Measurements from ENCODE around the gene ARHGAP45. TPM values are rescaled to one million over a fixed set of nuclear protein-coding genes. Genes with fewer than 3 reads are reported as not detected.

The ARHGAP45 gene
- total and polyA plus RNA-seq, 12 donors, result 1.9 to 27.4 (median 4.3) TPM

- peaks cover 13 to 84% (median 41%) of the 10 kb centered on the region in 9 donors for H3K4me1 ChIP-seq
- peak; percentile 83 to 88 for DNase-seq
- peak; percentile 77 to 89 (median 86) for ATAC-seq
Observed at GRCh38 chr19:1131718-1132551, 65.0 kb downstream of the ARHGAP45 start.

DNA sequence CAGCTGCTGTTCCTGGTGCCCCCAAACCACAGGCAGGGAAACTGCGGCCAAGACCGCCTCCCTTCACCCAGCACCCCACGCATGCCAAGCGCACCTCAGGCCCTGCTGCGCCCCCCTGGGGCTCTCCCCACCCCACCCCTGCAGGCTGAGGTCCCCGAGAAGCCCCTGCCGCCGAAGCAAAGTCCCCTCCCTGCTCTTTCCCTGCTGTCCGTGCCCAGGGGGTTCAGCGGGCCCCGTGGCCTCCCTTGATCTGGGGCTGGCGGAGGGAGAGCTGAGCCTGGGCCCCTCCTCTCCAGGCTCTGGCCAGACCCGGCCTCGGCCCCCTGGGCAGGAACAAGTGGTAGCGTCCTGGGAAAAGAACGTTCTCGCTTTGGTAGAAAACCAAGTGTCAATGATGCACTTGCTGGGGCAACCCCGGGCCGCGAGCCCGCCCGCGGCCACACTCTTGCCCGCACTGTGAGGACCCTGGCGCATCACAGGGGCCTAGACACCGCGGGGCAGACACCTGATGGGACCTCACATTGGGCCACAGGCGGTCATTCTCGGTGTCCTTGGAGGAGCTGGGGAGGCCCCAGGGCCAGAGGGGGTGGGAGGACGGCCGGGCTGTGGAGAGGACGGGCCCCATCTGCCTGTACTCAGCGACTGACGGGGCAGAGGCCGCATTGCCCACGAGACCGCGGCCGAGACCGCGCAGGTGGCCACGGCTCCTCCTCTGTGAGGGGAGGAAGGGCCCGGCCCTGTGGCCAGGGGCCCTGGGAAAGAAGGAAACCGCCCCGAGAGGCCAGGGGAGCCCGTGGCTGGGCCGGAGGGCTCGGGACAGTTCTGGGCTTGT, 65.8 kb downstream of the ARHGAP45 start:
- 71 to 79% methylated on average over 48 of the region's 48 CpGs for WGBS, 2 donors
- no peak for DNase-seq
- peak overlapping the region; percentile 82 to 98 (median 92) for H3K27ac ChIP-seq
- peaks cover 0 to 47% (median 0%) of the 10 kb centered on the region in 9 donors for H3K36me3 ChIP-seq
- peak in 7 of 8 donors; percentile 1 to 16 (median 1) for ATAC-seq
- intact Hi-C loops (cut with DNase I), result loop anchor here in 5 of 10 donors (2.0 to 5.0 kb wide), 3 partner anchors 18 to 60 kb away; partner anchors contain the start of gene SBNO2 (in 5 of the 5)
- TF ChIP-seq, protein P1, sequence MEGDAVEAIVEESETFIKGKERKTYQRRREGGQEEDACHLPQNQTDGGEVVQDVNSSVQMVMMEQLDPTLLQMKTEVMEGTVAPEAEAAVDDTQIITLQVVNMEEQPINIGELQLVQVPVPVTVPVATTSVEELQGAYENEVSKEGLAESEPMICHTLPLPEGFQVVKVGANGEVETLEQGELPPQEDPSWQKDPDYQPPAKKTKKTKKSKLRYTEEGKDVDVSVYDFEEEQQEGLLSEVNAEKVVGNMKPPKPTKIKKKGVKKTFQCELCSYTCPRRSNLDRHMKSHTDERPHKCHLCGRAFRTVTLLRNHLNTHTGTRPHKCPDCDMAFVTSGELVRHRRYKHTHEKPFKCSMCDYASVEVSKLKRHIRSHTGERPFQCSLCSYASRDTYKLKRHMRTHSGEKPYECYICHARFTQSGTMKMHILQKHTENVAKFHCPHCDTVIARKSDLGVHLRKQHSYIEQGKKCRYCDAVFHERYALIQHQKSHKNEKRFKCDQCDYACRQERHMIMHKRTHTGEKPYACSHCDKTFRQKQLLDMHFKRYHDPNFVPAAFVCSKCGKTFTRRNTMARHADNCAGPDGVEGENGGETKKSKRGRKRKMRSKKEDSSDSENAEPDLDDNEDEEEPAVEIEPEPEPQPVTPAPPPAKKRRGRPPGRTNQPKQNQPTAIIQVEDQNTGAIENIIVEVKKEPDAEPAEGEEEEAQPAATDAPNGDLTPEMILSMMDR (IDR thresholded peaks at IDR 0.05), result no peak
- peaks cover 13 to 76% (median 41%) of the 10 kb centered on the region in 9 donors for H3K4me1 ChIP-seq
- no peaks in the 10 kb centered on the region for H3K27me3 ChIP-seq
- peak overlapping the region in 9 of 10 donors; percentile 65 to 88 (median 77) for H3K4me3 ChIP-seq
- H3K9me3 ChIP-seq, result no peaks in the 10 kb centered on the region

More at GRCh38 chr19:1131718-1132551, 65.0 kb downstream of the ARHGAP45 start:
- intact Hi-C loops (cut with DNase I), result loop anchor here in 5 of 10 donors (2.0 to 5.0 kb wide), 3 partner anchors 19 to 60 kb away; partner anchors contain the start of gene SBNO2 (in 5 of the 5)
- Histone ChIP-seq H3K27me3 (no peaks in the 10 kb centered on the region), H3K4me3 (peak overlapping the region; percentile 54 to 88 (median 76)), H3K9me3 (no peaks in the 10 kb centered on the region), H3K27ac (peak overlapping the region; percentile 82 to 98 (median 92)), H3K36me3 (peaks cover 0 to 55% (median 5%) of the 10 kb centered on the region in 9 donors)
- TF ChIP-seq, protein P1 (IDR thresholded peaks at IDR 0.05), result peak in 4 of 9 donors; percentile 18 to 47 (median 38)
- 3 to 4% methylated on average over 64 of the region's 64 CpGs for WGBS, 2 donors

DNA sequence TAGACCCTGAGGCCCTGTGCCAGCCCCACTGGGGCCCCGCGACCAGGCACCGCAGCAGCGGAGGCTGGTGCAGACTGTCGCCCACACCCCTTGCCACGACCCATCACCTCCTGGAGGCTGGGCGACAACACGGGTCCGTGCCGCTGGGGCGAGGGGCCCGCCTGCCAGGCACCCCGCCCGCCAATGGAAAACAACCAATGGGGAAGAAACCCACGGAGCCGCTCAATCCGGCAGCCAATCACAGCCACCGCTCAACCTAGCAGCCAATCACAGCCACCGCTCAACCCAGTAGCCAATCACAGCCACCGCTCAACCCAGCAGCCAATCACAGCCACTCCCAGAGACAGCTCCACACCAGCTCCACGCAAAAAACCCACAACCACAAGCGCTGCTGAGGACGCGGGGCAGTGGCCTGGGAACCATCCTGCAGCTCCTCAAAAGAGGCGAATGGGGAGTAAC, 66.5 kb downstream of the ARHGAP45 start:
- intact Hi-C loops (cut with DNase I), result loop anchor here in 5 of 10 donors (2.0 to 5.0 kb wide), 3 partner anchors 17 to 59 kb away; partner anchors contain the start of gene SBNO2 (in 5 of the 5)
- Histone ChIP-seq H3K36me3 (peaks cover 0 to 44% (median 0%) of the 10 kb centered on the region in 9 donors), H3K4me3 (peak overlapping the region in 1 of 10 donors; percentile 74), H3K27me3 (no peaks in the 10 kb centered on the region), H3K4me1 (peaks cover 13 to 71% (median 41%) of the 10 kb centered on the region in 9 donors), H3K27ac (peak overlapping the region in 8 of 10 donors; percentile 88 to 98 (median 92)), H3K9me3 (no peaks in the 10 kb centered on the region)
- WGBS, 2 donors, result 95% methylated on average over 23 to 25 of the region's 25 CpGs
- no peak for ATAC-seq
- TF ChIP-seq, protein P1 (IDR thresholded peaks at IDR 0.05), result no peak
- DNase-seq, result no peak

Data from heart right ventricle (tissue), 16 donors.